Lower leg skin (tissue), 4 donors: ENCODE measurements around the gene NNT. TPM values are rescaled to one million over a fixed set of nuclear protein-coding genes. Genes with fewer than 3 reads are reported as not detected.

ENCODE experiments used
- DNase-seq, 2 donors: peaks; one replicate each; pipeline ENCODE4 v3.0.0-alpha.2; 2019; ENCODE audit warnings: low spot score in 2 of 2
- H3K4me3 ChIP-seq: fragments of 200-600 bp; sonication (generic); 2 replicates; pipeline ENCODE4 v1.5.1; 2017; ENCODE audit warnings: mild to moderate bottlenecking, low read depth; ENCODE audit not compliant: poor library complexity, severe bottlenecking
- POLR2A ChIP-seq, 2 donors: fragments of 450-650 bp; IDR thresholded peaks; one replicate each; pipeline ENCODE4 v1.6.1; 2016 to 2017; ENCODE audit warnings: antibody characterized with exemption in 2 of 2, mild to moderate bottlenecking in 1 of 2, moderate library complexity in 1 of 2
- WGBS, 2 donors: methylation state at CpG; one replicate each; pipeline ENCODE4 v1.1.5; 2018; 5-methylcytosine and 5-hydroxymethylcytosine counted together
- intact Hi-C: fragments of 100-400 bp; cut with DNase I; formaldehyde crosslinking; loops from one replicate; pipeline ENCODE4 v1.15.0; 2023; ENCODE audit warnings: low total_unique reads
- total RNA-seq, 4 donors: library from RNA; depleted of rRNA; stranded (reverse); fragments of >200 nt; gene quantifications; one replicate each; pipeline ENCODE4 v1.1.0, GENCODE V29; 2016
- TF ChIP-seq, protein P1 (sequence below), 3 donors: fragments of 450-650 bp; IDR thresholded peaks; one replicate each; pipeline ENCODE4 v1.5.1; 2016; ENCODE audit warnings: antibody characterized with exemption in 3 of 3, mild to moderate bottlenecking in 3 of 3, moderate library complexity in 2 of 3

The NNT gene
- total RNA-seq, 4 donors from 2014 or later: 24.2 to 34.2 (median 27.7) TPM

DNA sequence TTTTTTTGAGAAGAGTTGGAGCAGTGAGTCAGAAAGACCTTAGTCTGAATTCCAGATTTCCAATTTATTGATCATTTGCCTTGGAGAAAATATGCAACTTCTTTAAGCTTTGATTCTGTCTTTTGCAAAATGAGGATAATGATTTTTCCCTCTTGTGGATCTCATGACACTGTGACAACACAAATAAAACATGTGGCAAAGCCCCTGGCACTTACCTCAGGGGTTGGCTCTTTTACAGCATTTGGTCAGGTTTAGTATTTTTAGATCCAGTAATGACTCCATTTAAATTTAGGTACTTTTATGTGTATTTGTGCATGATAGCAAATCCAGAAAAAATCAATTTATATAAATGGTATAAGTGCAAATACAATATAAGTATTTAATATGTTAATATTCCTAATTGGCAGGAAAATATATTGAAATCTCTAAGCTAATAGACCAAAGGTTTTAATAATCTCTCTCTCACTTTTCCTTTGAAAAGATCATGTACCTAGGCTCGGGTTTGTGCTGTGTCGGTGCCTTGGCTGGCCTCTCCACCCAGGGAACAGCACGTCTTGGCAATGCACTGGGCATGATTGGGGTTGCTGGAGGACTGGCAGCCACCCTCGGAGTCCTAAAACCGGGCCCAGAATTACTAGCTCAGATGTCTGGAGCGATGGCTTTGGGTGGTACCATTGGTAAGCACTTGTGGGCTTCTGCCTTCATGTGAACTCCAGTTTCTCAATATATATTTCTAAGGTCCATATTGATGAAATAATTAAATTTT lies 49.7 kb downstream of the NNT start:
- no peak for DNase-seq
- no peak overlapping the region for H3K4me3 ChIP-seq
- 93 to 98% methylated on average over 6 of the region's 6 CpGs for WGBS, 2 donors
- TF ChIP-seq POLR2A (IDR thresholded peaks at IDR 0.05): no peak
- TF ChIP-seq, protein P1, sequence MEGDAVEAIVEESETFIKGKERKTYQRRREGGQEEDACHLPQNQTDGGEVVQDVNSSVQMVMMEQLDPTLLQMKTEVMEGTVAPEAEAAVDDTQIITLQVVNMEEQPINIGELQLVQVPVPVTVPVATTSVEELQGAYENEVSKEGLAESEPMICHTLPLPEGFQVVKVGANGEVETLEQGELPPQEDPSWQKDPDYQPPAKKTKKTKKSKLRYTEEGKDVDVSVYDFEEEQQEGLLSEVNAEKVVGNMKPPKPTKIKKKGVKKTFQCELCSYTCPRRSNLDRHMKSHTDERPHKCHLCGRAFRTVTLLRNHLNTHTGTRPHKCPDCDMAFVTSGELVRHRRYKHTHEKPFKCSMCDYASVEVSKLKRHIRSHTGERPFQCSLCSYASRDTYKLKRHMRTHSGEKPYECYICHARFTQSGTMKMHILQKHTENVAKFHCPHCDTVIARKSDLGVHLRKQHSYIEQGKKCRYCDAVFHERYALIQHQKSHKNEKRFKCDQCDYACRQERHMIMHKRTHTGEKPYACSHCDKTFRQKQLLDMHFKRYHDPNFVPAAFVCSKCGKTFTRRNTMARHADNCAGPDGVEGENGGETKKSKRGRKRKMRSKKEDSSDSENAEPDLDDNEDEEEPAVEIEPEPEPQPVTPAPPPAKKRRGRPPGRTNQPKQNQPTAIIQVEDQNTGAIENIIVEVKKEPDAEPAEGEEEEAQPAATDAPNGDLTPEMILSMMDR (IDR thresholded peaks at IDR 0.05): no peak
- intact Hi-C loops: no loop called here

GRCh38 chr5:43658509-43658908 lies 55.5 kb downstream of the NNT start:
- TF ChIP-seq, protein P1 (IDR thresholded peaks at IDR 0.05): no peak
- no peak for TF ChIP-seq POLR2A (IDR thresholded peaks at IDR 0.05)
- WGBS, 2 donors: 37 to 56% methylated on average over 1 of the region's 1 CpG
- no peak overlapping the region for H3K4me3 ChIP-seq
- intact Hi-C loops: no loop called here
- DNase-seq: no peak

DNA sequence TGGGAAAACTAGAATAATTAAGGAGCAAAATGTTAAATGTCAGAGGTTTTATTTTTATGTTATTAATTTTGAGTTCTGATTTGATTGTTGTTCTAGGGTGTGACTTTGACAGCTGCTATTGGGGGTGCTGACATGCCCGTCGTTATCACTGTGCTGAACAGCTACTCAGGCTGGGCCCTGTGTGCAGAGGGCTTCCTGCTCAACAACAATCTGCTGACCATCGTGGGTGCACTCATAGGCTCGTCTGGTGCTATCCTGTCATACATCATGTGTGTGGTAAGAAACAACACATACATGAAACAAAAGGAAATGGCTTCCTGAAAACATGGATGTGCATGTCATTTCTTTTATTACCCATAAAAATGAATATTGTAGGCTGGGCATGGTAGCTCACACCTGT lies 56.1 kb downstream of the NNT start:
- WGBS, 2 donors: 73 to 92% methylated on average over 4 of the region's 4 CpGs
- intact Hi-C loops: no loop called here
- no peak for TF ChIP-seq POLR2A (IDR thresholded peaks at IDR 0.05)
- TF ChIP-seq, protein P1 (IDR thresholded peaks at IDR 0.05): no peak
- DNase-seq: no peak
- H3K4me3 ChIP-seq: no peak overlapping the region

DNA sequence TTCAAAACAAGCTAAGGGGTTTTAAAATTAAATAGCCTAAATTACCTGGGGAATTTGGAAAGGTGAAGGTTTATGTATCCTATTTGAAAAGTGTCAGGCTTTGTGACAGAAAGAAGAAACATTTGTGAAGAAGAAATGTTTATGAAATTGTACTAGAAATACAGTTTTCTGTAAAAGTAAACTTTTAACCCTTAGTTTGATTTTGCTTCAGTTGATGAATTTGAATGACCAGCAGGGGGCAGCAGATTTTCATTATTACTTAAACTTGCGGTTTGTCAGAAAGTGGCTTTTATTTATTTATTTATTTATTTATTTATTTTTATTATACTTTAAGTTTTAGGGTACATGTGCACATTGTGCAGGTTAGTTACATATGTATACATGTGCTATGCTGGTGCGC lies 58.1 kb downstream of the NNT start:
- intact Hi-C loops: no loop called here
- DNase-seq: no peak
- 78 to 79% methylated on average over 2 of the region's 2 CpGs for WGBS, 2 donors

DNA sequence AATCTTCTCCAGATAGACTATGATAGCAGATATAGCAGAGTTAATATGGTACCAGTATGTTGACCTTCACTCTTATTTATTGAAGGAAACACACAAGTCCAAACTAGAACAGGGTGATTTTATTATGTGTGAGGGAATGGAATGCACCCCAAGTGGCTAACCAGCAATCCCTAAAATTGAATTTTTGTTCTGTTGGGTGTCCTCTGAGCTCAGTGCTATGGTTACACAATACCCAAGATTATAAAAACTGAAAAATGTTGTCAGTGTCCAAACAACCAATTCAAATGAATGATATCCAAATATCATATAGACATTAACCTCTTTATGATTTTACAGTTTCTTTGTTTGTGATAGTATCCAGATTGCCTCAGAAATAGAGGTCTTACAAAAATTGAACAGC lies 60.9 kb downstream of the NNT start:
- no peak overlapping the region for H3K4me3 ChIP-seq
- no peak for DNase-seq
- intact Hi-C loops: no loop called here
- TF ChIP-seq, protein P1 (IDR thresholded peaks at IDR 0.05): no peak
- no peak for TF ChIP-seq POLR2A (IDR thresholded peaks at IDR 0.05)

More for the DNA sequence above, 58.1 kb downstream of the NNT start:
- no peak overlapping the region for H3K4me3 ChIP-seq
- TF ChIP-seq POLR2A (IDR thresholded peaks at IDR 0.05): no peak
- TF ChIP-seq, protein P1 (IDR thresholded peaks at IDR 0.05): no peak
